Activated T-helper 1 cell treated with anti-CD3 and anti-CD28 coated beads, Interleukin-12 subunit alpha, Interleukin-12 subunit beta, Interleukin-2, Interleukin-4 antibody, amounts not matched to agents 30 ng/mL and 10 ng/mL and 1 ng/mL, durations not matched to agents 14 hours and 24 hours and 36 hours (primary cell): ENCODE results near the gene SH2B2. TPM values are rescaled to one million over a fixed set of nuclear protein-coding genes. Genes with fewer than 3 reads are reported as not detected.

ENCODE experiments used
- DNase-seq: peaks from one replicate; pipeline ENCODE4 v3.0.0; 2021; ENCODE audit warnings: low spot score
- H3K27ac Mint-ChIP-seq: one replicate; pipeline ENCODE4 v1.8.0; 2021; ENCODE audit warnings: mild to moderate bottlenecking, mixed read lengths
- H3K27me3 Mint-ChIP-seq: one replicate; pipeline ENCODE4 v1.8.0; 2022; ENCODE audit warnings: mild to moderate bottlenecking, moderate library complexity, mixed read lengths; ENCODE audit not compliant: insufficient read depth
- H3K36me3 Mint-ChIP-seq: one replicate; pipeline ENCODE4 v1.8.0; 2021; ENCODE audit warnings: low read depth, mixed read lengths
- H3K4me1 Mint-ChIP-seq: one replicate; pipeline ENCODE4 v1.8.0; 2021; ENCODE audit warnings: low read depth, mixed read lengths
- H3K4me3 Mint-ChIP-seq: one replicate; pipeline ENCODE4 v1.8.0; 2021; ENCODE audit warnings: mild to moderate bottlenecking, moderate library complexity, mixed read lengths
- H3K9me3 Mint-ChIP-seq: one replicate; pipeline ENCODE4 v1.8.0; 2021; ENCODE audit warnings: mixed read lengths
- intact Hi-C: fragments of 100-400 bp; cut with micrococcal nuclease; formaldehyde crosslinking; loops from one replicate; pipeline ENCODE4 v1.15.1; 2024
- total RNA-seq: library from RNA; stranded (reverse); gene quantifications from 2 replicates; pipeline ENCODE4 v1.2.3, GENCODE V29; 2022

Gene SH2B2
- total RNA-seq, 1 donor from 2014 or later, result 2.6 TPM

DNA sequence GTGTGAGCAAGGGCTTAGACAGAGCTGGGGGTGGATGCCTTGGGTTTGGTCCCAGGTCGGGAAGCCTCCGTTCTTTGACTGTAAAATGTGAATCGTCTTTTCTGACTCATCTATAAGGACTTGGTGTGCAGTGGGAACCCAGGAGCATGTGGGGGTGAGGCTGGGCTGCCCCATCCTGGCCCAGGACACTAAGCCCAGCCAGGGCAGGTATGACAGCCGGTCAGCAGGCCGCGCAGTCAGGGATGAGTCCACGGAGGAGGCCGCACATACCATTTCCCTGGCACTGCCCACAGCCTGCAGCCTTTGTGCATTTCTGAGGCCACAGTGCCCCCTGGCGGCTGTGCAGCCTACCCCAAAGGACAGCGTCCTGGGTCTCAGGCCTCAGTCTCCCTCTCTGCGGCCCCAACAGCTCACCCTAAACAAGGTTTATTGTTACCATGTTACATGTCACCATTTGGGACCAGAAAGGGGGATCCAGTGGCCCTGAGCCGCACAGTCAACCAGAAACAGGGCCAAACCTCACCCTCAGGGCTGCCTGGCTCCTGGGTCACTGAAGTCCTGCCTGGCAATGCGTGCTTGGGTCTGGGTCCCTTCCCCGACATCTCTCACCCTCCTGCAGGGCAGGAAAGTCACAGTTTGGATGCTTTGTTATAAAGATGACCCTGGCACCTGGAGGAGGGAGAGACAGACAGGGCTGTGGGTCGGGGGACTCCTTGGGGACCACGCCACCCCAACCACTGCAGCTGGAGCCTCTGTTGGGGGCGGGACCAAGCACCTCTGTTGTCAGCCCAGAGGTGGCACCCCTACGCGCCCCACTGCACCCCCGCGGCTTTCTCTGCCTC, 14.4 kb upstream of the SH2B2 start:
- Mint-ChIP-seq H3K9me3 (no peaks in the 10 kb centered on the region), H3K27ac (no peak overlapping the region), H3K36me3 (no peaks in the 10 kb centered on the region), H3K4me1 (no peaks in the 10 kb centered on the region), H3K4me3 (no peak overlapping the region), H3K27me3 (peaks cover 4% of the 10 kb centered on the region)
- intact Hi-C loops, result loop anchor here (1.0 kb wide), 4 partner anchors 584 to 729 kb away; no protein-coding TSS in a partner anchor
- DNase-seq, result peak; percentile 53

- peaks cover 3% of the 10 kb centered on the region for H3K27me3 Mint-ChIP-seq
- intact Hi-C loops, result loop anchor here (1.0 kb wide), 4 partner anchors 585 to 730 kb away; no protein-coding TSS in a partner anchor
- H3K4me1 Mint-ChIP-seq, result no peaks in the 10 kb centered on the region
- H3K4me3 Mint-ChIP-seq, result no peak overlapping the region
- H3K27ac Mint-ChIP-seq, result no peak overlapping the region
- no peak for DNase-seq
- no peaks in the 10 kb centered on the region for H3K36me3 Mint-ChIP-seq
- no peaks in the 10 kb centered on the region for H3K9me3 Mint-ChIP-seq
Measured at GRCh38 chr7:102272917-102273748, 13.5 kb upstream of the SH2B2 start.

DNA sequence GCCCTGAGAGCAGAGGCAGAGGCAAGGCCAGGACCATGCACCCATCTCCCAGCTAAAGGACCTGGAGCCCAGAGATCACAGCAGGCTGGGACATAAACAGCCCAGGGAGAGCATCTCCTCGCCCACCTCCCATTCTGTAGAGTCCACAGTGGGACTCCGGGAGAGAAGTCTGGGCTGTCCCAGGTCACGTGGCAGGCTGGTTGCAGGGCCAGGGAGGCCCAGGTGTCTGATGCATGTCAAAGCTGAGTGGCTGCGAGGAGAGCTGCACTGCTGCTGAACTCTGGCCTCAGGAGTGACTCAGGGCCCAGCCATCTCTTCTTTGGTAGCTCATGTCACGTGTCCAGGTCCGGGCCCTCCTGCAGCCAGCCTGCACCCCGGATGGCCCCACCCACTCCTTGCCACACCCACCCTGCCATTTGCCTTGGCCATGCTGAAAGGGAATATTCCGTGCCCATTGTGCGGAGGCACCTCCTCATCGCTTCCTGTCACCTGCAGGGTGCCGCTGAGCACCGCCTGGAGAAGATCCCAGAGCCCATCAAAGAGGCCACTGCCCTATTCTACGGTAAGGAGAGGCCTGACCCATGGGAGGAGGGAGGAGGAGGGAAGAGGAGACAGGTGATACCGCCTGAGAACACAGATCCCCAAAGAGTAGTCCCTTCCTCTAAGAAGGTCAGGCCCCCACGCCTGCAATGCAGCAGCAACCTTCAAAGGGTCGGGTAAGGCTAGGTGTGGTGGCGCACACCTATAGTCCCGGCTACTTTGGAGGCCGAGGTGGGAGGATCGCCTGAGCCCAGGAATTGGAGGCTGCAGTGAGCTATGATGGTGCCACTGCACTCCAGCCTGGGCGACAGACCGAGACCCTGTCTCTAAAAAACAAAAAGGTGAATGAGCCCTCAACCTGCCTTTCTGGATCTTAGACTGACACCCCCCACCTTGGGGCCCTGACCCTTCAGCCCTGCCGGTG, 12.6 kb upstream of the SH2B2 start:
- intact Hi-C loops, result no loop called here
- no peak overlapping the region for H3K27ac Mint-ChIP-seq
- no peaks in the 10 kb centered on the region for H3K36me3 Mint-ChIP-seq
- H3K27me3 Mint-ChIP-seq, result no peaks in the 10 kb centered on the region
- H3K4me1 Mint-ChIP-seq, result no peaks in the 10 kb centered on the region
- no peaks in the 10 kb centered on the region for H3K9me3 Mint-ChIP-seq
- DNase-seq, result no peak
- H3K4me3 Mint-ChIP-seq, result no peak overlapping the region

DNA sequence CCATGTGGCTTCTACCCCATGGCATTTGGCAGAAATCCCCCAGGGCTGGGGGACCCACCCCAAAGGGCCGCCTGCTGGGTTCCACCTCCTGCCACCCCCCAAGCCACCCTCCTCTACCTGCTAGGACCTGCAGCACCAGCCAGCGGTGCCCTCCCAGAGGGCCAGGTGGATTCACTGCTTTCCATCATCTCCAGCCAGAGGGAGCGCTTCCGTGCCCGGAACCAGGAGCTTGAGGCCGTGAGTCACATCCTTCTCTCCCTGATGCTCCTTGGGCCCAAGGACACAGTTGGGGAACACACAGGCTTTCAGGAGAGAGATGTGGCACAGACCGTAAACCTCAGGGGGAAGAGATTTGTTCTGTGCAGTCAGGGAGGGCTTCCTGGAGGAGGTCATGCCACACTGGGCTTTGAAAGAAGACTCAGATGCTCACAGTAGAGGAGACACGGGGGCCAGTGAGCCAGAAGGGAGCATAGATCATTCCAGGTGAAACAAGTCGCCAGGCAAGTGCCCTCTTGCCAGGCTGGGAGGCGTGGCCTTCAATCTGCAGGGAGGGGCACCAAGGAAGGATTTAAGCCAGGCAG, 11.5 kb upstream of the SH2B2 start:
- Mint-ChIP-seq H3K9me3 (no peaks in the 10 kb centered on the region), H3K4me3 (no peak overlapping the region), H3K27me3 (no peaks in the 10 kb centered on the region), H3K27ac (no peak overlapping the region), H3K4me1 (no peaks in the 10 kb centered on the region), H3K36me3 (no peaks in the 10 kb centered on the region)
- intact Hi-C loops, result no loop called here
- no peak for DNase-seq

DNA sequence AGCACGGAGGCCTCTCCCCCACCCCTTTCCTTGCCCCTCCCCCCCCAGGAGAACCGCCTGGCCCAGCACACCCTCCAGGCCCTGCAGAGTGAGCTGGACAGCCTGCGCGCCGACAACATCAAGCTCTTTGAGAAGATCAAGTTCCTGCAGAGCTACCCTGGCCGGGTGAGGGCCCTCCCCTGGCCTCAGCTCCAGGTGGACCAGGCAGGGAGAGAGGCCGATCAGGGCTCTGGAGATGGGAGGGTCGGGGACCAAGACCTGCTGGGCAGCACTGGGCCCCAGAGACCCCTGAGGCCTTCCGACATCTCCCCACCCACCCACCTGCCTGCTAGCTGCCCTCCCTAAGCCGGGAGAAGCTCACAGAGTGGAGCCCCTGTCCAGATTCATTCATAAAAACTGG, 8.8 kb upstream of the SH2B2 start:
- DNase-seq, result no peak
- intact Hi-C loops, result no loop called here
- H3K9me3 Mint-ChIP-seq, result no peaks in the 10 kb centered on the region
- H3K27ac Mint-ChIP-seq, result no peak overlapping the region
- H3K36me3 Mint-ChIP-seq, result no peaks in the 10 kb centered on the region
- H3K27me3 Mint-ChIP-seq, result no peaks in the 10 kb centered on the region
- H3K4me1 Mint-ChIP-seq, result no peaks in the 10 kb centered on the region
- no peak overlapping the region for H3K4me3 Mint-ChIP-seq

GRCh38 chr7:102279537-102280400, 6.9 kb upstream of the SH2B2 start:
- peaks cover 6% of the 10 kb centered on the region for H3K4me1 Mint-ChIP-seq
- peak; percentile 41 for DNase-seq
- no peak overlapping the region for H3K4me3 Mint-ChIP-seq
- peaks cover 8% of the 10 kb centered on the region for H3K27me3 Mint-ChIP-seq
- H3K36me3 Mint-ChIP-seq, result no peaks in the 10 kb centered on the region
- H3K9me3 Mint-ChIP-seq, result no peaks in the 10 kb centered on the region
- intact Hi-C loops, result loop anchor here (1.0 kb wide), 1 partner anchor 111 kb away; no protein-coding TSS in a partner anchor
- no peak overlapping the region for H3K27ac Mint-ChIP-seq

GRCh38 chr7:102280521-102280920, 6.1 kb upstream of the SH2B2 start:
- Mint-ChIP-seq H3K4me3 (no peak overlapping the region), H3K9me3 (no peaks in the 10 kb centered on the region)
- intact Hi-C loops, result no loop called here

GRCh38 chr7:102281785-102282184, 4.9 kb upstream of the SH2B2 start:
- Mint-ChIP-seq H3K36me3 (no peaks in the 10 kb centered on the region), H3K9me3 (no peaks in the 10 kb centered on the region), H3K4me1 (peaks cover 14% of the 10 kb centered on the region), H3K27me3 (peaks cover 19% of the 10 kb centered on the region), H3K27ac (no peak overlapping the region), H3K4me3 (no peak overlapping the region)
- intact Hi-C loops, result no loop called here
- DNase-seq, result no peak

More at GRCh38 chr7:102280521-102280920, 6.1 kb upstream of the SH2B2 start:
- no peak overlapping the region for H3K27ac Mint-ChIP-seq
- H3K27me3 Mint-ChIP-seq, result peaks cover 15% of the 10 kb centered on the region
- DNase-seq, result no peak
- no peaks in the 10 kb centered on the region for H3K36me3 Mint-ChIP-seq
- peaks cover 13% of the 10 kb centered on the region for H3K4me1 Mint-ChIP-seq

DNA sequence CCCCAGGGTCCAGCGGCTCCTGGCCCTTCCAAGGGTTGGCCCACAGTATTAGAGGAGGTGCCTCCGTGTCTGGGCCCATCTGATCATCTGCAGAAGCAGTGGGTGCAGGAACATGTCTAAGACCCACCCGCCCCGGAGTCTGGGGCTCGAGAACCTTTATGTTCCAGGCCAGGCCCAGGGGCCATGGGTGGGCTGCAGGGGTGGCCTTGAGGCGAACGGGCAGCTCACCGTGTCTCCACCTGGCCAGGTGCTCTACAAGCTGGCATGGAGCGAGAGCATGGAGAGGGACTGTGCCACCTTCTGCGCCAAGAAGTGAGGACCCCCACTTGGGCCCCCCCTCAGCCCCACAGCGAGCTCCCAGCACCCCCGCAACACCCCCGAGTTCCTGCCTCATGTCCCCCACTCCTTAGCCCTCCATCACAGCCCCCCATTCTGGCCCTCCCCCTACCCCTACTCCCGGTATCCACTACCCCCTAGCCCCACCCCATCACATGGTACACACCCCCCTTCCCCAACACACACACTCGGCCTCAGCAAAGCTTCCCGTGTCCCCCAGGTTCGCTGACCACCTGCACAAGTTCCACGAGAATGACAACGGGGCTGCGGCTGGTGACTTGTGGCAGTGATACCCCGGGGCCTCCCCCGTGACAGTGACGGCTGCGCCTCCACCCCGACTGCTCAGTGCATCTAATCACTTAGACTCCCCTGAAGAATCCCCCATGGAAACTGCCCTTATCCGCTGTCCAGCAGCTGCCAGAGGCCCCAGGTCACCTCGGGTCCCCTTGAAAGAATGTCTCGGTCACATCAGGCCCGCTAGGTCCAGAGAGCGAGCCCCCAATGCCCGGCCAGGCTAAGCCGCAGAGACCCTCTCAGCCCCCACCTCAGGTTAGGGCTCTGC, 4.0 kb upstream of the SH2B2 start:
- Mint-ChIP-seq H3K27me3 (peaks cover 19% of the 10 kb centered on the region), H3K36me3 (no peaks in the 10 kb centered on the region), H3K4me1 (peaks cover 14% of the 10 kb centered on the region), H3K27ac (no peak overlapping the region), H3K4me3 (no peak overlapping the region), H3K9me3 (no peaks in the 10 kb centered on the region)
- no peak for DNase-seq
- intact Hi-C loops, result no loop called here

- peaks cover 22% of the 10 kb centered on the region for H3K27me3 Mint-ChIP-seq
- H3K4me3 Mint-ChIP-seq, result no peak overlapping the region
- intact Hi-C loops, result no loop called here
- no peaks in the 10 kb centered on the region for H3K36me3 Mint-ChIP-seq
- H3K27ac Mint-ChIP-seq, result no peak overlapping the region
- H3K4me1 Mint-ChIP-seq, result peaks cover 20% of the 10 kb centered on the region
- no peak for DNase-seq
- H3K9me3 Mint-ChIP-seq, result no peaks in the 10 kb centered on the region
Measured at GRCh38 chr7:102283477-102284189, 3.0 kb upstream of the SH2B2 start.
